ENCODE measurements around the gene ZDHHC20. TPM values are rescaled to one million over a fixed set of nuclear protein-coding genes. Genes with fewer than 3 reads are reported as not detected.

The ZDHHC20 gene
- total RNA-seq, 4 donors from 2014 or later = 14.6 to 29.2 (median 23.1) TPM

DNA sequence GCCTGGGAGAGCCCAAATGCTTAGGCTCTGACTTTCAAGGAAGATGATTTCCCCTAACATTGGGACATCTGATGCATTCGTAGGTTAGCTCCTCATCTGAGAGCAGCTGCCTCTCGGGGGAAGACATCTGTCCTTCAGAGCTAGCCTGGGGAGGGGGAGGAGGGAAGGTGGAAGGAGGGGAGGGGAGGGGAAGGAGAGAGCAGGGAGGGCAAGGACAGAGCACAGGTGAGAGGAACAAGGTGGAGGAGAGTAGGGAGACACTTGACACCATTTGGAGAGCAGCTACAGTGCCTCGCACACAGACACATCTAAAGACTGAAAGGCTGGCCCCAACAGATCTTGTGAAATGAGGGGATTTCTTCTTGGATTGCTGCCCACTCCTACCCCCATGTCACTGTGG lies 103.8 kb downstream of the ZDHHC20 start:
- in situ Hi-C loops (cut with MboI; ENCODE audit: low sequenced_read_pairs in 4 of 4) (no loop called here), intact Hi-C loops (cut with DNase I; ENCODE audit: low total_unique reads) (no loop called here)
- no peaks in the 10 kb centered on the region for H3K4me1 ChIP-seq
- TF ChIP-seq, protein P1, sequence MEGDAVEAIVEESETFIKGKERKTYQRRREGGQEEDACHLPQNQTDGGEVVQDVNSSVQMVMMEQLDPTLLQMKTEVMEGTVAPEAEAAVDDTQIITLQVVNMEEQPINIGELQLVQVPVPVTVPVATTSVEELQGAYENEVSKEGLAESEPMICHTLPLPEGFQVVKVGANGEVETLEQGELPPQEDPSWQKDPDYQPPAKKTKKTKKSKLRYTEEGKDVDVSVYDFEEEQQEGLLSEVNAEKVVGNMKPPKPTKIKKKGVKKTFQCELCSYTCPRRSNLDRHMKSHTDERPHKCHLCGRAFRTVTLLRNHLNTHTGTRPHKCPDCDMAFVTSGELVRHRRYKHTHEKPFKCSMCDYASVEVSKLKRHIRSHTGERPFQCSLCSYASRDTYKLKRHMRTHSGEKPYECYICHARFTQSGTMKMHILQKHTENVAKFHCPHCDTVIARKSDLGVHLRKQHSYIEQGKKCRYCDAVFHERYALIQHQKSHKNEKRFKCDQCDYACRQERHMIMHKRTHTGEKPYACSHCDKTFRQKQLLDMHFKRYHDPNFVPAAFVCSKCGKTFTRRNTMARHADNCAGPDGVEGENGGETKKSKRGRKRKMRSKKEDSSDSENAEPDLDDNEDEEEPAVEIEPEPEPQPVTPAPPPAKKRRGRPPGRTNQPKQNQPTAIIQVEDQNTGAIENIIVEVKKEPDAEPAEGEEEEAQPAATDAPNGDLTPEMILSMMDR (IDR thresholded peaks at IDR 0.05 in 4 of 5, conservative IDR thresholded peaks at IDR 0.05 in 1 of 5) = no peak
- no peak for TF ChIP-seq POLR2A (IDR thresholded peaks at IDR 0.05)
- H3K36me3 ChIP-seq = no peaks in the 10 kb centered on the region
- H3K9me3 ChIP-seq = no peaks in the 10 kb centered on the region
- H3K27me3 ChIP-seq = no peaks in the 10 kb centered on the region
- no peak overlapping the region for H3K4me3 ChIP-seq
- DNase-seq = no peak
- H3K27ac ChIP-seq = no peak overlapping the region
- ATAC-seq = no peak

GRCh38 chr13:21354721-21355120 lies 104.4 kb downstream of the ZDHHC20 start:
- in situ Hi-C loops (cut with MboI; ENCODE audit: low sequenced_read_pairs in 4 of 4) (no loop called here), intact Hi-C loops (cut with DNase I; ENCODE audit: low total_unique reads) (no loop called here)
- no peak for ATAC-seq
- no peak for DNase-seq
- Histone ChIP-seq H3K9me3 (no peaks in the 10 kb centered on the region), H3K36me3 (no peaks in the 10 kb centered on the region), H3K27ac (no peak overlapping the region), H3K4me1 (no peaks in the 10 kb centered on the region), H3K27me3 (no peaks in the 10 kb centered on the region), H3K4me3 (no peak overlapping the region)
- no peak for TF ChIP-seq POLR2A (IDR thresholded peaks at IDR 0.05)
- TF ChIP-seq, protein P1 (IDR thresholded peaks at IDR 0.05 in 4 of 5, conservative IDR thresholded peaks at IDR 0.05 in 1 of 5) = no peak

DNA sequence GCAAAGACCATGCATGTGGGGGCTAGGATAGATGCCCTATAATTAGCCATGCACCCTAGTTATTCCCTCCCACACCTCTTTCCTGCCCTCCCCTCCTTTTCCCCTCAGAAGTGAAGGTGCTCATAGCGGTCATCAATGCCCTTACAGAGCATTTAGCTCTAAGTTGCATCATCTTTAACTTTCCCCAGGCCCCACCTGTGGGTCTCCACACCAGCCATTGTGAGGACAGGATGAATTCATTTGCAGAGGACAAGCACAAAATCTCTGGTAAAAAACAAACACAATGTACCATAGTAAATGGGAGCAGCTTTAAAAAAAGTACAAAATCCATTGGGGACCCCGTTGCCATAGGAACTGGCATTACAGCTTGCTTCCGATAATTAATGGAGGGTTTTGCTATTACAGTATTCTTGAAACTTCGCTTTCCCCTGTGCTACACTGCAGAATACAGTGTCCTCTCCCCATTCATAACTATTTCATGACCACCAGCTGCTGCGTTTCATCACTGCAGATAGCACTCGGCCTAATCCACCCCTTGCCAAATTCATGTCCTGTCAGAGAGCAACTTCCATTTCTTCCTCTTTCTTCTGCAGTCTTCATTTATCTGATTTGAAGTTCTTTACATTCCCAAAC lies 110.5 kb downstream of the ZDHHC20 start:
- in situ Hi-C loops (cut with MboI; ENCODE audit: low sequenced_read_pairs in 4 of 4) (no loop called here), intact Hi-C loops (cut with DNase I; ENCODE audit: low total_unique reads) (no loop called here)
- no peak for ATAC-seq
- Histone ChIP-seq H3K27me3 (no peaks in the 10 kb centered on the region), H3K36me3 (no peaks in the 10 kb centered on the region), H3K9me3 (no peaks in the 10 kb centered on the region), H3K4me3 (no peak overlapping the region), H3K27ac (no peak overlapping the region), H3K4me1 (no peaks in the 10 kb centered on the region)
- DNase-seq = no peak
- TF ChIP-seq, protein P1 (IDR thresholded peaks at IDR 0.05 in 4 of 5, conservative IDR thresholded peaks at IDR 0.05 in 1 of 5) = no peak
- TF ChIP-seq POLR2A (IDR thresholded peaks at IDR 0.05) = no peak

GRCh38 chr13:21347753-21348318 lies 111.3 kb downstream of the ZDHHC20 start:
- in situ Hi-C loops (cut with MboI; ENCODE audit: low sequenced_read_pairs in 4 of 4) (no loop called here), intact Hi-C loops (cut with DNase I; ENCODE audit: low total_unique reads) (no loop called here)
- Histone ChIP-seq H3K27me3 (no peaks in the 10 kb centered on the region), H3K4me3 (no peak overlapping the region), H3K4me1 (no peaks in the 10 kb centered on the region), H3K27ac (no peak overlapping the region), H3K9me3 (no peaks in the 10 kb centered on the region), H3K36me3 (no peaks in the 10 kb centered on the region)
- DNase-seq = no peak
- no peak for TF ChIP-seq POLR2A (IDR thresholded peaks at IDR 0.05)
- TF ChIP-seq, protein P1 (IDR thresholded peaks at IDR 0.05 in 4 of 5, conservative IDR thresholded peaks at IDR 0.05 in 1 of 5) = no peak
- no peak for ATAC-seq
